ENCODE results near the gene SKA2.
"Not testable (repeated sequence)": the region's sequence is repeated elsewhere in the genome, so short reads cannot be mapped to it uniquely, and the experiment has no call there.

The SKA2 gene

DNA sequence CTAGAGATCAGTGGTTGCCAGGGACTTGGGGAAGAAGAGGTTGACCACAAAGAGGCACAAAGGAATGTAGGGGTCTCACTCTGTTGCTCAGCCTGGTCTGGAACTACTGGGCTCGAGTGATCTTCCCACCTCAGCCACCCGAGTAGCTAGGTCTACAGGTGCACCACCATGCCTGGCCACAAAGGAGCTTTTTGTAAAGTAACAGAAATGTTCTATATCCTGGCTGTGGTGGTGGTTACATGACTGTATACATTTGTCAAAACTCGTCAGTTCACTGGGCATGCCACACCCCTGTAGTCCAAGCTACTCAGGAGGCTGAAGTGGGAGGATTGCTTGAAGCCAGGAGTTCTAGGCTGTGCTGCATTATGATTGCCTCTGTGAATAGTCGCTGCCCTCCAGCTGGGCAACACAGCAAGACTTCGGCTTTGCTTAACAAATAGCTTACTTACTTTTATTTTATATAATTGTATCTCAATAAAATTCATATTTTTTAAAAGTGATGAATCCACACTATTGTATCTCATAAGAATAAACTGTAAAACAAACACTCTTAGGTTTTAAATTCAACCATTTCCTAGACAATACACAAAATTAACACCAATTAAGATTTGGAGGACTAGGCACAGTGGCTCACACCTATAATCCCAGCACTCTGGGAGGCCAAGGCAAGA is 5.0 kb downstream of the SKA2 start:
- H3K4me3 ChIP-seq (ENCODE audit: low read depth, low read length) = no peak overlapping the region
- no peaks in the 10 kb centered on the region for H3K27me3 ChIP-seq
- no peaks in the 10 kb centered on the region; the same call in 1 of the 2 replicates for H3K4me1 ChIP-seq
- H3K36me3 ChIP-seq = peaks cover 9% of the 10 kb centered on the region
- TF ChIP-seq, protein P1, sequence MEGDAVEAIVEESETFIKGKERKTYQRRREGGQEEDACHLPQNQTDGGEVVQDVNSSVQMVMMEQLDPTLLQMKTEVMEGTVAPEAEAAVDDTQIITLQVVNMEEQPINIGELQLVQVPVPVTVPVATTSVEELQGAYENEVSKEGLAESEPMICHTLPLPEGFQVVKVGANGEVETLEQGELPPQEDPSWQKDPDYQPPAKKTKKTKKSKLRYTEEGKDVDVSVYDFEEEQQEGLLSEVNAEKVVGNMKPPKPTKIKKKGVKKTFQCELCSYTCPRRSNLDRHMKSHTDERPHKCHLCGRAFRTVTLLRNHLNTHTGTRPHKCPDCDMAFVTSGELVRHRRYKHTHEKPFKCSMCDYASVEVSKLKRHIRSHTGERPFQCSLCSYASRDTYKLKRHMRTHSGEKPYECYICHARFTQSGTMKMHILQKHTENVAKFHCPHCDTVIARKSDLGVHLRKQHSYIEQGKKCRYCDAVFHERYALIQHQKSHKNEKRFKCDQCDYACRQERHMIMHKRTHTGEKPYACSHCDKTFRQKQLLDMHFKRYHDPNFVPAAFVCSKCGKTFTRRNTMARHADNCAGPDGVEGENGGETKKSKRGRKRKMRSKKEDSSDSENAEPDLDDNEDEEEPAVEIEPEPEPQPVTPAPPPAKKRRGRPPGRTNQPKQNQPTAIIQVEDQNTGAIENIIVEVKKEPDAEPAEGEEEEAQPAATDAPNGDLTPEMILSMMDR (IDR thresholded peaks at IDR 0.05; ENCODE audit: low read depth, low read length) = no peak
- no peak for DNase-seq
- H3K9me3 ChIP-seq = no peaks in the 10 kb centered on the region

DNA sequence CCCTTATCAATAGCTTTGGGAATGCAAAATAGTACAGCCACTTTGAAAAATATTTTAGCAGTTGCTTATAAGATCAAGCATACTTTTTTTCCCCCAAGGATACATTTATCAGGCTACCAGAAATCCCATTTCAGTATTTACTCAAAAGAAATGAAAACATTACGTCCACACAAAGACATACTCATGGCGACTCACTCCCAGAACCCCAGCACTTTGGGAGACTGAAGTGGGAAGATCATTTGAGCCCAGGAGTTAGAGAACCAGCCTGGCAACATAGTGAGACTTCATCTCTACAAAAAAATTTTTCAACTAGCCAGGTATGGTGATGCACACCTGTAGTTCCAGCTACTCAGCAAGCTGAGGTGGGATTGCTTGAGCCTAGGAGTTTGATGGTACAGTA is 5.9 kb downstream of the SKA2 start:
- TF ChIP-seq, protein P1 (IDR thresholded peaks at IDR 0.05; ENCODE audit: low read depth, low read length) = no peak
- H3K36me3 ChIP-seq = peaks cover 14% of the 10 kb centered on the region
- no peak overlapping the region for H3K4me3 ChIP-seq (ENCODE audit: low read depth, low read length)

DNA sequence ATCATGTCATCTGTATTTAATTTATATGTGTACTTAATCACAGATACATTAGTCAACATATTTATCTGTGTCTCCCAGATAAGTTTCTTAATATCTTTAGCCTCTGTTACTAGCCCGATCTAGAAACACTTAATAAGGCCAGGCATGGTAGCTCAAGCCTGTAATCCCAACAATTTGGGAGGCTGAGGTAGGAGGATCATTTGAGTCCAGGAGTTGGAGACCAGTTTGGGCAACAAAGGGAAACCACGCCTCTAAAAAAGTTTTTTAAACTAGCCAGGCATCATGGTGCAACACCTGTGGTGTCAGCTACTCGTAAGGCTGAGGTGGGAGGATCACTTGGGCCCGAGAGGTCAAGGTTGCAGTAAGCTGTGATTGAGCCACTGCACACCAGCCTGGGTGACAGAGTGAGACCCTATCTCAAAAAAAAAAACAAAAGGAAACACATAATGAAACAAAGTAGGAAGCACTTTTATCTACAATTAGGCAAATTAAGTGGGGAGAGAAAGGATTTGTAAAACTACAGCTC is 9.4 kb downstream of the SKA2 start:
- no peak for DNase-seq
- TF ChIP-seq, protein P1 (IDR thresholded peaks at IDR 0.05; ENCODE audit: low read depth, low read length) = no peak
- H3K36me3 ChIP-seq = peaks cover 21% of the 10 kb centered on the region

More for the DNA sequence above, 5.9 kb downstream of the SKA2 start:
- Histone ChIP-seq H3K27me3 (no peaks in the 10 kb centered on the region), H3K4me1 (no peaks in the 10 kb centered on the region; the same call in 1 of the 2 replicates), H3K9me3 (no peaks in the 10 kb centered on the region)
- no peak for DNase-seq

DNA sequence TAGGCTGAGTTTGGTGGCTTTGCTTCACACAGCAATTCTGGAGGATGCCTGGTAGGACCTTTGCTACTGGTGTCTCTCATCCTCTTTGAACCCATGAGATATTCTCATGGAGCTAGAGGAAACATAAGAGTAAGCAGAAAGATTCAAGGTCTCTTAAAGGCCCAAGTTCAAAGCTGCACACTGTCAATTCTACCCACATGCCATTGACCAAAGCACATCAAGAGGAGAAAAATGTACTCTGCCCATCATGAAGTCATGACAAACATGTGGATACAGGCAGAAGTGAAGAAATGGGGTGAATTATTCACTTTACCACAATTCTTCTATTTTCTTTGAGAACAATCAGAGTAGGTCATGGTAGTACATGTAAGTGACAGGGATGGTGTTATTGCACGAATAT is 13.1 kb downstream of the SKA2 start:
- H3K9me3 ChIP-seq = no peaks in the 10 kb centered on the region
- H3K27me3 ChIP-seq = no peaks in the 10 kb centered on the region
- no peak overlapping the region for H3K4me3 ChIP-seq (ENCODE audit: low read depth, low read length)
- DNase-seq = no peak
- H3K36me3 ChIP-seq = peaks cover 12% of the 10 kb centered on the region
- no peaks in the 10 kb centered on the region for H3K4me1 ChIP-seq
- TF ChIP-seq, protein P1 (IDR thresholded peaks at IDR 0.05; ENCODE audit: low read depth, low read length) = no peak

More for the DNA sequence above, 9.4 kb downstream of the SKA2 start:
- H3K9me3 ChIP-seq = no peaks in the 10 kb centered on the region
- no peak overlapping the region for H3K4me3 ChIP-seq (ENCODE audit: low read depth, low read length)
- no peaks in the 10 kb centered on the region for H3K4me1 ChIP-seq
- H3K27me3 ChIP-seq = no peaks in the 10 kb centered on the region

DNA sequence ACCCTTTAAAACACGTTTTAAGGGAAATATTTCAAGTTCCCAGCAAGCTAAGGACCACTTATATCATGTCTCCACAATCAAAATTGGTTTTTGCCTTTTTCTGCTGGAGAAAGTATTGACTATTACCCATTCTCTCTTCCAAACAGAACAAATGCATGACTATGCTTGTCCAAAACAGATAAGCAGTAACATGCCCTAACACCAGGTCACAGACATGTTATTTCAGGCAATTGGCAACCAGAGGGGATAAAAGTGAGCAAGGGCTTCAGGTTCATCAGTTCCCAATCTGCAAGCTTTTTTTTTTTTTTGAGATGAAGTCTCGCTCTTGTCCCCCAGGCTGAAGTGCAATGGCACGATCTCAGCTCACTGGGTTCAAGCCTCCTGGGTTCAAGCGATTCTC is 15.0 kb downstream of the SKA2 start:
- no peak for DNase-seq
- Histone ChIP-seq H3K9me3 (no peaks in the 10 kb centered on the region), H3K36me3 (peaks cover 14% of the 10 kb centered on the region), H3K27me3 (no peaks in the 10 kb centered on the region), H3K4me3 (ENCODE audit: low read depth, low read length) (no peak overlapping the region), H3K4me1 (no peaks in the 10 kb centered on the region)
- TF ChIP-seq, protein P1 (IDR thresholded peaks at IDR 0.05; ENCODE audit: low read depth, low read length) = no peak

DNA sequence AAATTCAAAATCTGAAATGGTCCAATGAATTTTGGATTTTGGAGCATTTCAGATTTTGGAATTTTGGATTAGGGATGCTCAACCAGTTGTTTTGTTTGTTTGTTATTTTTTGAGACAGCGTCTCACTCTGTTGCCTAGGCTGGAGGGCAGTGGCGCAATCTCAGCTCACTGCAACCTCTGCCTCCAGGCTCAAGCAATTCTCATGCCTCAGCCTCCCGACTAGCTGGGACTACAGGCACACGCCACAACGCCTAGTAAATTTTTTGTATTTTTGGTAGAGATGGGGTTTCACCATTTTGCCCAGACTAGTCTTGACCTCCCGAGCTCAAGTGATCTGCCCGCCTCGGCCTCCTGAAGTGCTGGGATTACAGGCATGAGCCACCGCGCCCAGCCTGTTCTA is 16.6 kb downstream of the SKA2 start:
- H3K27me3 ChIP-seq = not testable (repeated sequence)

More for the DNA sequence above, 16.6 kb downstream of the SKA2 start:
- not testable (repeated sequence) for H3K9me3 ChIP-seq; H3K4me3 ChIP-seq (ENCODE audit: low read depth, low read length); H3K4me1 ChIP-seq; H3K36me3 ChIP-seq; DNase-seq
